Osteoblast (primary cell): ENCODE measurements around the gene ATXN2. TPM values are rescaled to one million over a fixed set of nuclear protein-coding genes. Genes with fewer than 3 reads are reported as not detected.
"Not testable (repeated sequence)": the region's sequence is repeated elsewhere in the genome, so short reads cannot be mapped to it uniquely, and the experiment has no call there.

Experiments
- DNase-seq: peaks from one replicate; pipeline ENCODE4 v3.0.0; 2011; ENCODE audit warnings: low spot score, mixed read lengths; ENCODE audit not compliant: insufficient read length; ENCODE audit errors: missing footprints
- H2AFZ ChIP-seq: 2 replicates; pipeline ENCODE4 v1.6.0; 2011; ENCODE audit warnings: mild to moderate bottlenecking, low read length
- H3K27ac ChIP-seq: 2 replicates; pipeline ENCODE4 v1.5.1; 2011; ENCODE audit warnings: mild to moderate bottlenecking, low read depth, low read length, moderate library complexity
- H3K27me3 ChIP-seq: 2 replicates; pipeline ENCODE4 v1.6.0; 2012; ENCODE audit warnings: mild to moderate bottlenecking, control low read depth, inconsistent platforms, low read length, moderate library complexity; ENCODE audit not compliant: insufficient read depth
- H3K36me3 ChIP-seq: 2 replicates; pipeline ENCODE4 v1.5.1; 2011; ENCODE audit warnings: mild to moderate bottlenecking, low read length, control low read depth, moderate library complexity; ENCODE audit not compliant: insufficient read depth
- H3K4me1 ChIP-seq: 2 replicates; pipeline ENCODE4 v1.5.1; 2011; ENCODE audit warnings: mild to moderate bottlenecking, low read length, control low read depth, moderate library complexity; ENCODE audit not compliant: insufficient read depth
- H3K4me2 ChIP-seq: 2 replicates; pipeline ENCODE4 v1.6.0; 2011; ENCODE audit warnings: mild to moderate bottlenecking, low read length; ENCODE audit not compliant: insufficient read depth
- H3K4me3 ChIP-seq: fragments of 200-600 bp; sonication (generic); 3 replicates; pipeline ENCODE4 v1.5.1; 2012; ENCODE audit warnings: mild to moderate bottlenecking, low read length, inconsistent platforms; ENCODE audit not compliant: insufficient read depth
- H3K79me2 ChIP-seq: 2 replicates; pipeline ENCODE4 v1.6.0; 2012; ENCODE audit warnings: mild to moderate bottlenecking, low read length, control low read depth, inconsistent platforms; ENCODE audit not compliant: insufficient read depth
- H3K9me3 ChIP-seq: 2 replicates; pipeline ENCODE4 v1.5.1; 2011; ENCODE audit warnings: low read depth, low read length, control low read depth
- H4K20me1 ChIP-seq: 2 replicates; pipeline ENCODE4 v1.6.0; 2012; ENCODE audit warnings: mild to moderate bottlenecking, low read length, control low read depth; ENCODE audit not compliant: insufficient read depth
- total RNA-seq: library from RNA; depleted of rRNA; stranded (reverse); fragments of >200 nt; gene quantifications from 2 replicates; pipeline ENCODE4 v1.2.3, GENCODE V29; 2012
- TF ChIP-seq, protein P1 (sequence below): IDR thresholded peaks from 2 replicates; pipeline ENCODE4 v1.5.1; 2011; ENCODE audit warnings: mild to moderate bottlenecking, low read depth, low read length, moderate library complexity; ENCODE audit errors: extremely low read depth

Gene ATXN2
- total RNA-seq, 1 donor: 39.4 TPM

DNA sequence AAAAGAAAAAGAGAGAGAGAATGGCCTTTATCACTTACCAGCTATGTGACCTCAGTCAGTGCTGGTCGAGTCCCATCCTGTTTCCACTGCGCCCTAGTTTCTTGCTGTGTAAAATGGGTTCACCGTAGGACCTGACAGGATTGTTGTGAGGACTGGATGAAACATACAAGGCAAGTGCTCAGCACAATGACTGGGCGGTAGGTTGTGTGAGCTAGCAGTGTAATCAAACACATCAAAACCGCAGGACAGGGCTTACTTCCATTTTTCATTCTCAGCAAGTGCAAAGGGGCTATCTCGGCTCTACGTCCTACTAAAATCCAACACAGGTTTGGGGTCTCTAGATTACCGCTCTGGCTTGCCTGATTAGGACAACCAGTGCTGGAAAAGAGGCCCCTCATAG lies 36.4 kb upstream of the ATXN2 start:
- H2AFZ ChIP-seq: no peak overlapping the region
- H3K4me1 ChIP-seq: peaks cover 11% of the 10 kb centered on the region
- no peaks in the 10 kb centered on the region for H3K27me3 ChIP-seq
- no peaks in the 10 kb centered on the region for H4K20me1 ChIP-seq
- no peaks in the 10 kb centered on the region for H3K79me2 ChIP-seq
- H3K4me3 ChIP-seq: no peak overlapping the region
- no peak overlapping the region for H3K4me2 ChIP-seq
- DNase-seq: no peak
- TF ChIP-seq, protein P1, sequence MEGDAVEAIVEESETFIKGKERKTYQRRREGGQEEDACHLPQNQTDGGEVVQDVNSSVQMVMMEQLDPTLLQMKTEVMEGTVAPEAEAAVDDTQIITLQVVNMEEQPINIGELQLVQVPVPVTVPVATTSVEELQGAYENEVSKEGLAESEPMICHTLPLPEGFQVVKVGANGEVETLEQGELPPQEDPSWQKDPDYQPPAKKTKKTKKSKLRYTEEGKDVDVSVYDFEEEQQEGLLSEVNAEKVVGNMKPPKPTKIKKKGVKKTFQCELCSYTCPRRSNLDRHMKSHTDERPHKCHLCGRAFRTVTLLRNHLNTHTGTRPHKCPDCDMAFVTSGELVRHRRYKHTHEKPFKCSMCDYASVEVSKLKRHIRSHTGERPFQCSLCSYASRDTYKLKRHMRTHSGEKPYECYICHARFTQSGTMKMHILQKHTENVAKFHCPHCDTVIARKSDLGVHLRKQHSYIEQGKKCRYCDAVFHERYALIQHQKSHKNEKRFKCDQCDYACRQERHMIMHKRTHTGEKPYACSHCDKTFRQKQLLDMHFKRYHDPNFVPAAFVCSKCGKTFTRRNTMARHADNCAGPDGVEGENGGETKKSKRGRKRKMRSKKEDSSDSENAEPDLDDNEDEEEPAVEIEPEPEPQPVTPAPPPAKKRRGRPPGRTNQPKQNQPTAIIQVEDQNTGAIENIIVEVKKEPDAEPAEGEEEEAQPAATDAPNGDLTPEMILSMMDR: no peak
- no peaks in the 10 kb centered on the region for H3K9me3 ChIP-seq
- H3K36me3 ChIP-seq: no peaks in the 10 kb centered on the region
- no peak overlapping the region for H3K27ac ChIP-seq

DNA sequence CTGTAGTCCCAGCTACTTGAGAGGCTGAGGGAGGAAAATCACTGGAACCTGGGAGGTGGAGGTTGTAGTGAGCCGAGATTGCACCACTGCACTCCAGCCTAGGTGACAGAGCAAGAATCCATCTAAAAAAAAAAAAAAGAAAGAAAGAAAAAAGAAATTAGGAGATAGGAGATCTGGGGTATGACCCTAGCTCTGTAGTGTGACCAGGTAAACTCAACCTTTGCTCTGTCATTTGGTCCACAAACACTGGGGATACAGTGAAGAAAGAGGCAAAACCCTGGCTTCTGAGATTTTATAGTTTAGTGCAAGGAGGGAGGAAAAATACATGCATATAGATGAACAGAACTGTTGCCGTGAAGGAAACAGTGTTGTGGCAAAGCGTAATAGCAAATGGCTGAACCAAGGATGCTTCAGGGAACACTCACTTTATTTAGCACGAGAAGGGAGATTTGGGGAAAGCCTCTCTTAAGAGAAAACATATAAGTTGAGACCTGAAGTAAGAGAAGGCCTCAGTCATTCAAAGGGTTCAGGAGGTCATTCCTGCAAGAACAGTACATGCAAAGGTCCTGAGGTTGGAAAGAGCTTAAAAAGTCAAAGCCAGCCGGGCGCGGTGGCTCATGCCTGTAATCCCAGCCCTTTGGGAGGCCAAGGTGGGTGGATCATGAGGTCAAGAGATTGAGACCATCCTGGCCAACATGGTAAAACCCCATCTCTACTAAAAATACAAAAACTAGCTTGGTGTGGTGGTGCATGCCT lies 29.6 kb upstream of the ATXN2 start:
- TF ChIP-seq, protein P1: no peak

GRCh38 chr12:111626230-111626629 lies 27.1 kb upstream of the ATXN2 start:
- Histone ChIP-seq H3K27ac (no peak overlapping the region), H4K20me1 (no peaks in the 10 kb centered on the region), H2AFZ (no peak overlapping the region), H3K4me2 (no peak overlapping the region), H3K4me1 (no peaks in the 10 kb centered on the region), H3K36me3 (no peaks in the 10 kb centered on the region), H3K79me2 (no peaks in the 10 kb centered on the region), H3K4me3 (no peak overlapping the region), H3K27me3 (no peaks in the 10 kb centered on the region), H3K9me3 (no peaks in the 10 kb centered on the region)
- TF ChIP-seq, protein P1: no peak
- no peak for DNase-seq

More for the DNA sequence above, 29.6 kb upstream of the ATXN2 start:
- Histone ChIP-seq H3K4me1 (no peaks in the 10 kb centered on the region), H3K36me3 (no peaks in the 10 kb centered on the region), H2AFZ (no peak overlapping the region), H3K4me3 (no peak overlapping the region), H4K20me1 (no peaks in the 10 kb centered on the region), H3K27ac (no peak overlapping the region), H3K79me2 (no peaks in the 10 kb centered on the region), H3K4me2 (no peak overlapping the region), H3K9me3 (no peaks in the 10 kb centered on the region), H3K27me3 (no peaks in the 10 kb centered on the region)
- no peak for DNase-seq

- Histone ChIP-seq H3K9me3 (no peaks in the 10 kb centered on the region), H3K4me3 (no peak overlapping the region), H3K4me1 (no peaks in the 10 kb centered on the region), H3K36me3 (no peaks in the 10 kb centered on the region), H2AFZ (no peak overlapping the region), H3K27ac (no peak overlapping the region), H3K4me2 (no peak overlapping the region), H3K79me2 (no peaks in the 10 kb centered on the region), H4K20me1 (no peaks in the 10 kb centered on the region), H3K27me3 (no peaks in the 10 kb centered on the region)
- TF ChIP-seq, protein P1: no peak
- DNase-seq: no peak
Observed at GRCh38 chr12:111624540-111624939, 25.4 kb upstream of the ATXN2 start.

GRCh38 chr12:111617841-111618240 lies 18.7 kb upstream of the ATXN2 start:
- not testable (repeated sequence) for H3K27ac ChIP-seq, H3K9me3 ChIP-seq, H3K36me3 ChIP-seq, H2AFZ ChIP-seq, H3K27me3 ChIP-seq, H3K79me2 ChIP-seq, H4K20me1 ChIP-seq, H3K4me2 ChIP-seq, H3K4me3 ChIP-seq, H3K4me1 ChIP-seq, DNase-seq
